Endothelial cell (in vitro differentiated cells): ENCODE data around the gene TMPRSS2. TPM values are rescaled to one million over a fixed set of nuclear protein-coding genes. Genes with fewer than 3 reads are reported as not detected.
A peak's percentile ranks its signal among the peaks of the same experiment; 100 is the strongest.

Experiments used
- DNase-seq: peaks from one replicate; pipeline ENCODE4 v3.0.0; 2021; ENCODE audit warnings: low spot score
- H3K27ac Mint-ChIP-seq: one replicate; pipeline ENCODE4 v1.8.0; 2021; ENCODE audit warnings: mixed read lengths, inconsistent platforms; ENCODE audit not compliant: unreplicated experiment
- H3K27me3 Mint-ChIP-seq: one replicate; pipeline ENCODE4 v1.8.0; 2021; ENCODE audit warnings: mild to moderate bottlenecking, moderate library complexity, mixed read lengths, inconsistent platforms; ENCODE audit not compliant: unreplicated experiment
- H3K36me3 Mint-ChIP-seq: one replicate; pipeline ENCODE4 v1.8.0; 2021; ENCODE audit warnings: mild to moderate bottlenecking, low read depth, mixed read lengths, inconsistent platforms; ENCODE audit not compliant: unreplicated experiment
- H3K4me1 Mint-ChIP-seq: one replicate; pipeline ENCODE4 v1.8.0; 2021; ENCODE audit warnings: mild to moderate bottlenecking, mixed read lengths, inconsistent platforms; ENCODE audit not compliant: unreplicated experiment
- H3K4me3 Mint-ChIP-seq: one replicate; pipeline ENCODE4 v1.8.0; 2021; ENCODE audit warnings: mild to moderate bottlenecking, mixed read lengths, inconsistent platforms; ENCODE audit not compliant: unreplicated experiment
- H3K9me3 Mint-ChIP-seq: one replicate; pipeline ENCODE4 v1.8.0; 2021; ENCODE audit warnings: mixed read lengths, inconsistent platforms; ENCODE audit not compliant: unreplicated experiment
- CTCF ChIP-seq: fragments of 200-600 bp; sonication (generic); IDR thresholded peaks from one replicate; pipeline ENCODE4 v1.5.0; 2021; ENCODE audit warnings: antibody characterized with exemption; ENCODE audit not compliant: unreplicated experiment
- total RNA-seq: library from RNA; stranded (reverse); fragmentation: NEBNext Ultra II Directional; extraction: Animal tissue kit (Norgen Biotek cat#: 25700); gene quantifications from one replicate; pipeline ENCODE4 v1.2.1, GENCODE V29; 2021; ENCODE audit not compliant: unreplicated experiment

TMPRSS2 gene
- total RNA-seq, 1 donor from 2014 or later = 46.3 TPM

- H3K27ac Mint-ChIP-seq = peak overlapping the region; percentile 98
Measured at GRCh38 chr21:41487082-41487481, 20.9 kb downstream of the TMPRSS2 start.

GRCh38 chr21:41483973-41484372, 24.0 kb downstream of the TMPRSS2 start:
- DNase-seq = no peak
- Mint-ChIP-seq H3K36me3 (peaks cover 8% of the 10 kb centered on the region), H3K9me3 (no peaks in the 10 kb centered on the region), H3K4me1 (peaks cover 24% of the 10 kb centered on the region), H3K27me3 (peaks cover 10% of the 10 kb centered on the region), H3K4me3 (no peak overlapping the region), H3K27ac (no peak overlapping the region)
- TF ChIP-seq CTCF = no peak

More at GRCh38 chr21:41487082-41487481, 20.9 kb downstream of the TMPRSS2 start:
- Mint-ChIP-seq H3K4me1 (peaks cover 24% of the 10 kb centered on the region), H3K9me3 (no peaks in the 10 kb centered on the region), H3K4me3 (peak overlapping the region; percentile 32), H3K36me3 (peaks cover 1% of the 10 kb centered on the region), H3K27me3 (peaks cover 4% of the 10 kb centered on the region)
- TF ChIP-seq CTCF = no peak
- no peak for DNase-seq

GRCh38 chr21:41483415-41483814, 24.5 kb downstream of the TMPRSS2 start:
- Mint-ChIP-seq H3K4me3 (no peak overlapping the region), H3K27ac (no peak overlapping the region), H3K9me3 (no peaks in the 10 kb centered on the region), H3K27me3 (peaks cover 10% of the 10 kb centered on the region), H3K36me3 (peaks cover 10% of the 10 kb centered on the region), H3K4me1 (peaks cover 24% of the 10 kb centered on the region)
- TF ChIP-seq CTCF = no peak
- DNase-seq = no peak

- DNase-seq = no peak
- Mint-ChIP-seq H3K36me3 (peaks cover 10% of the 10 kb centered on the region), H3K4me3 (peak overlapping the region; percentile 1), H3K27me3 (peaks cover 9% of the 10 kb centered on the region), H3K4me1 (peaks cover 26% of the 10 kb centered on the region), H3K9me3 (no peaks in the 10 kb centered on the region), H3K27ac (no peak overlapping the region)
- no peak for TF ChIP-seq CTCF
Measured at GRCh38 chr21:41482980-41483379, 25.0 kb downstream of the TMPRSS2 start.

GRCh38 chr21:41482301-41482700, 25.7 kb downstream of the TMPRSS2 start:
- Mint-ChIP-seq H3K4me3 (no peak overlapping the region), H3K36me3 (peaks cover 12% of the 10 kb centered on the region)

More at GRCh38 chr21:41482301-41482700, 25.7 kb downstream of the TMPRSS2 start:
- no peaks in the 10 kb centered on the region for H3K9me3 Mint-ChIP-seq
- peaks cover 10% of the 10 kb centered on the region for H3K27me3 Mint-ChIP-seq
- no peak for TF ChIP-seq CTCF
- H3K4me1 Mint-ChIP-seq = peaks cover 30% of the 10 kb centered on the region
- no peak overlapping the region for H3K27ac Mint-ChIP-seq
- no peak for DNase-seq
